Measurements from ENCODE around the gene ACOT7. TPM values are rescaled to one million over a fixed set of nuclear protein-coding genes. Genes with fewer than 3 reads are reported as not detected.

Gene ACOT7
- total RNA-seq, 1 experiment from 2014 or later: 42.7 TPM

DNA sequence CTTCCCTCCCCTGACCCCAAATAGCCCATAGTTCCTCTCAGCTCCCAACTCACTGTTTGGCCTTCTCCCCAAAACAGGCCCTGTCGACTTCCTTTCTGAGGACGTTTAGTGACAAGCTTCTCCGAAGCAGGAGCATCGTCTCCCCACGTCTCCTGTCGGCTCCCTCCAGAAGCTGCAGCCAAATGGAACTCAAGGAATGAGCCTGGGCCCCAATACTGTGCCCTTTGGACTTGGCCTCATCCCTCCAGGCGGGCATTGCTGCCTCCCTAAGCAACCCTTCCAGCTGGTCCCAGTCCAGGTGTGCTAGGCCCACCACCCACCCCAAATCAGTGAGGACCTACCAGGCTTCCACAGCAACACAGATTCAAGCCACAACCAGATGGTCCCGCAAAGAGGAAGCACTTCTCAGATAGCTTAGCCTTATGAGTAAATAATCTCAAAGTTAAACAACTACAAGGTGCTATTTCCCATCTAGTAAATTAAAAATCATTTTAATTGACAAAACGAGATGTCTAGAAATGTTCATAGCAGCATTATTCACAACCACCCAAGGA lies 33.0 kb downstream of the ACOT7 start:
- DNase-seq (ENCODE audit: low read depth): no peak

GRCh38 chr1:6360117-6360496 lies 33.5 kb downstream of the ACOT7 start:
- DNase-seq (ENCODE audit: low read depth): no peak

DNA sequence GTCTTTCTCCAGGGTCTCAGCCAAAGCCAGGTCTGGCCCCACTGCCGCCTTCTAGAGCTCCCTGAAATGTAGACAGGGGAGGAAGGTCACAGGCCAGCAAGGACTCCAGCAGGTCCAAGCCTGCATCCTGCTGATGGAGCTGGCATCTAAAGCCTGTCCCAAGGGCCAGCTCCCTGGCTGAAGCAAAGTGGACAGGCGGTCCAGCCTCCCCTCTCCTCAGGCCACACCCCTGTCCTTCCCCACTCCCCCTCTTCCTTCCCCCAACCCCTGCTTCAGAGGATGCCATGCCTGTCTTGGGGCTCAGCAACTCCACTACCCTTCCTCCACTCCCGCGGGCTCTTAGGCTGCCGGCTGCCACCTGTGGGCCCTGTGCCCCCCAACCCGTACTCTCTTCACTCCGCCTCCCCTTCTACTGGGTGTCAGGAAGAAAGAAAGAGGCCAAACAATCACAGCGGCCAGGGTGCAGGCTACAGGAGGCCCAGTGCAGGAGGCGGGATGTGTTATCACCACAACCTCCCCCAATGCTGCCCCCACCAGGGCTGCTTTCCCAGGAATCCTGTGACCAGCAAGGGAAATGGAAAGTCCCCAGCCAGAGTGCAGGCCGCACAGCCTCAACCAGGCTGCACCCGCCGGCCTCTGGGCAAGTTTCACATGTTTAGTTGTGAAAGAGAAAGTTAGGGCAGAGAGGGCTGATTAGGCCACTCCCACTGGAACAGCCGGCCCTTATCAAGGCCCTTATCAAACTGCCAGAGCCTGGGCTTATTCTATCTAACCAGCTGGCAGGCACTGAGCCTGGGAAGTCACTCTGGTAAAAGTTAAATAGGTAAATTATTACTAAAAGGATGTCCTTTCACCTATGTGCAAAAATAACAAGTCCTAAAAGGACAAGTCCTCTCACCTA lies 34.1 kb downstream of the ACOT7 start:
- peak; percentile 21 for DNase-seq (ENCODE audit: low read depth)

DNA sequence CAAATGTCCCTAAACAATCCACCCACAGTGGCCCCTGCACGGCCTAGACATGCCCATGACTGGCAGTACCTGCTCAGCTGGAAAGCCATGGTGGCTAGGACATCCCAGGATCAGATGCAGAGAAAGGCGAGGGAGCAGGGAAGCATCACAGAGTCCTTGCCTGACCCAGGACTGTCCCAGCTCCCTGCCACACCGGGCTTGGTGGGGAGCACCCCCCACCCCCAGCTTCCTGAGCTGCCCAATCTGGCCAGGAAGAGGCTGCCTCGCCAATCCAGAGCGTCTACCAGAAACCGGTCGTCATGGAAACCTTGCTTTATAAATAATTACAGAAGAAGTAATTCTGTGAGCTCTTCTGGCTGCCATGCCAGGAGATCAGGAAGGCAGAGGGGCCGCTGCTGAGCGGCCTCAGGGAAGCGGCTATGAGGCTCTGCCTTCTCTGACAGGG lies 34.8 kb downstream of the ACOT7 start:
- peak; percentile 28 for DNase-seq (ENCODE audit: low read depth)

- no peak for DNase-seq (ENCODE audit: low read depth)
Measured at GRCh38 chr1:6358144-6358624, 35.4 kb downstream of the ACOT7 start.

- no peak for DNase-seq (ENCODE audit: low read depth)
Measured at GRCh38 chr1:6357243-6357936, 36.2 kb downstream of the ACOT7 start.

- DNase-seq (ENCODE audit: low read depth): no peak
Measured at GRCh38 chr1:6355621-6356020, 37.9 kb downstream of the ACOT7 start.

GRCh38 chr1:6354659-6355317 lies 38.8 kb downstream of the ACOT7 start:
- DNase-seq (ENCODE audit: low read depth): no peak

- peak; percentile 27 for DNase-seq (ENCODE audit: low read depth)
Measured at GRCh38 chr1:6353955-6354658, 39.5 kb downstream of the ACOT7 start.

GRCh38 chr1:6353619-6353954 lies 40.0 kb downstream of the ACOT7 start:
- DNase-seq (ENCODE audit: low read depth): no peak

DNA sequence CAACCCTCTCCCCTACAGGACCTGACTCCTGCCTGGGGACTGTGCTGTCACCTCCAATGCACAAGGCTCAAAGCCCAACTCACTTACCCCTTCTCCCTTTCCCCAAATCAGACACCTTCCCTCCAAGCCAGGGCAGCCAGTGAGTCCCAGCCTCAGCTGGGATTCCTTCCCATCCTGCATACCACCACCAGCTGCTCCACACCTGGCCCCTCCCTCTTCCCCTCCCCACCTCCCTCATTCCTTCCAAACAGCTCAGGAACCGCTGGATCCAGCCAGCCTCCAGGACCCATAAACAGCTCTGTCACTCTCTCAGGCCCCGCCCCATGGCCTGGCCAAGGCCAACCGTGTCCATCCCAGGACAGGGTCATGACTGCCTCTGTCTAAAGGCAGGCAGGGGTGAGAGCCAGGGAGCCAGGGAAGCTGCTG lies 41.4 kb downstream of the ACOT7 start:
- DNase-seq (ENCODE audit: low read depth): no peak

DNA sequence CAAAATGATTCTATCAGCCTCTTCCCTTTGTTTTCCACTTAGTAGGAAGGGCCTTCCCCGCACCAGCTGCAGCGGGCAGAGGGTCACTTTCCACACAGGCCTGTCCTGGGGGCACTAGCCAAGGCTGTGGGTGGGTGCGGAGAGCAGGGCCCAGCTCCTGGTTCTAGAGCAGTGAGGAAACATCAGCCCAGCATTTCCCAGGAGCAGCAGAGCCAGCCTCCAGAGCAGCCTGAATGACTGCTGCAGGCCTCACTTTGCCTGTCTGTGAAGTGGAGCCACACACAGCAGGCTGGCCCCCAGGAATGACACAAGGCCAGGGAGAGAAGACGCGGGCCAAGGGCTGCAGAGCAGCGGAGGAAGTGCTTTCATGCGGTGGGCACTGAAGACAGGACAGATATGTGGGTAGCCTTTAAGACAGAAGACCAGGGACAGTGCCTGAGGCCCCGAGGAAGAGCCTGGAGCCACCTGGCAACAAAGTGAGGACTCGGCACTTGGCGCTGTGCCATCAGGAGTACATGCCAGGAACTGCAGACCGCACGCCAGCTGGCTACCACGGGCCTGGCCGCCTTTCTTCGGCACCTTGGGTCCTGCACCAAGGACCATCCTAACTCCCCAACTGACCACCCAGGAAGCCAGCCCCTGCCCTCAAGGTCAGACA lies 42.0 kb downstream of the ACOT7 start:
- DNase-seq (ENCODE audit: low read depth): no peak

- no peak for DNase-seq (ENCODE audit: low read depth)
Measured at GRCh38 chr1:6350416-6351088, 43.0 kb downstream of the ACOT7 start.

DNA sequence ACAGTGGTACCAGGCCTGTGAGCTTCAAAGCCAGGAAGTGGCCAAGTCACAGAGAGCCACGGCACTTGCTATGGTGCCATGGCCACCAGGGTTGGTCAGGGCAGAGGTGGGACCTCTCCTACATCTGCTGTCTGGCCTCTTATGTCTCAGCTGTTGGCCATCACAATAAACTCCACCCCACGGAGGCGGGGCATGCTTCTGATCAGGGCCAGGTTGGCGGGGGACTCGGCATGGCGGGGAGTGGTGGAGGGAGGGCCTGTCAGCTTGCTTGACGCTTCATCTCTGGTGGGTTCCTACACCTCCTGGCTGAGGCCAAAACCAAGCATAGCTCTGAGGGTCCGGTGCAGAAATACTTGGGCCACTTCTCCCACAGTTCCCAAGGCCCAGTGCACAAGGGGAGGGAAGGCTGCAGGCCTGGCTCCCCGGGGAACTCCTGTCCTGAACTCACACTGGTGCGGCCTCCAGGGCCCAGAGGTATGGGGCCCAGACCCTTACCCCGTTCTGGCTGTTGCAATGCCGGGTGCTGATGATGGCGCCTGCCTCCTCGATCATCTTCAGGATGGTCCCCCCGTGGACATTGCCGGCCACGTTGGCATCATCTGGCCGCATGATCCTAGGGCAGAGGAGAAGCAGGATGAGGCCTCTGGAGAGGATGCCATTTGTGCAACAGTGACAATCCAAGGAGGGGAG lies 44.2 kb downstream of the ACOT7 start:
- no peak for DNase-seq (ENCODE audit: low read depth)

DNA sequence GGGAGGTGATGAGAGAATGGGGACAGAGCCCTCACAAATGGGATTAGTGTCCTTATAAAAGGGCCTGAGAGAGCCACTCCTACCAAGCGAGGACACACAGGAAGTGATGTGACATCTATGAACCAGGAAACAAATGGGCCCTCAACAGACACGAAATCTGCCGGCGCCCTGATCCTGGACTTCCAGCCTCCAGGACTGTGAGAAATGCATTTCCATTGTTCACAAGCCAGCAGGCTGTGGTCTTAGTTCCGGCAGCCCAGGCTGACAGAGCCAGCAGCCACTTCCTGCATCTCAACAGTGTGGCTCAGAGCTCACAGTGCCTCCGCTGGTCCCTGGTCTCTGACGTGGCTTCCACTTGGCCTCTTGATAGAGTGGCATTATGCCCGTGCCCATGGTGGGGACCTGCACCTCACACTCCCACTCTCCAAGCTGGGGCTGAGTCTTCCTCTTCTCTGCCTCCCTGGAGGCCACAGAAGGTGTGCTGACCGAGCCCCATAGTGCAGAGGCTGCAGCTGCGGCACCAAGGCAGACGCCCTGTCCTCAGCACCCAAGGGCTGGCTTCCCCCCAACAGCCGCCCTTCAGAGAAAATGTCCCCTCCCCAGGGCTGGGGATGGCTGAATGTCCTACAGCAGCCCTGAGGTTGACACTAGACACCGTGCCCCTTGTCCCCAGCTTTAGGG lies 44.9 kb downstream of the ACOT7 start:
- DNase-seq (ENCODE audit: low read depth): no peak

GRCh38 chr1:6347641-6348487 lies 45.7 kb downstream of the ACOT7 start:
- DNase-seq (ENCODE audit: low read depth): no peak

DNA sequence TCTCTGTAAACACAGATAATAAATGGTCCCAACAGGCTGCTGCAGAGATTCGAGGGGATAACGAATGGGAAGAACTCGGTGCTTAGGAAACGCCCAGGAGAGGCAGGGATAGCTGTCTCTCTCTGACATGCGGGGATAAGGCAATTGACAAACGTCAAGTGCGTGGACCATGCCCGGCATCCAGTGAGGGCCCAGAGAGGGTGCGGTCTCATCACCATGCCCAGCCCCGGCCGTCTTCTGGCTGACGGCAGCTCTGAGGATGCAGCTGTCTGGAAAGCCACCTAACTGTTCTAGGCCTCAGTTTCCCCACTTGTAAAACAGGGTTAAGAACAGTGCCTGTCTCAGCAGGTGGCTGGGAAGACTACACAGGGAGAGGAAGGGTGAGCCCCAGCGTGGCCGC lies 48.1 kb downstream of the ACOT7 start:
- DNase-seq (ENCODE audit: low read depth): no peak

GRCh38 chr1:6345009-6345408 lies 48.6 kb downstream of the ACOT7 start:
- peak; percentile 83 for DNase-seq (ENCODE audit: low read depth)

Data from LHCN-M2 (cell line).